HCT116 (cell line): ENCODE results near the gene PLB1. TPM values are rescaled to one million over a fixed set of nuclear protein-coding genes. Genes with fewer than 3 reads are reported as not detected.
A peak's percentile ranks its signal among the peaks of the same experiment; 100 is the strongest.

ENCODE experiments used
- ATAC-seq: fragments of 200-7000 bp; cut with Tn5 transposase; 2 replicates; pipeline ENCODE4 v1.9.1; 2020; ENCODE audit warnings: mild to moderate bottlenecking, moderate library complexity
- BruUV-seq: library from RNA; stranded (reverse); fragments of 400-500 nt; replicated peaks from 2 replicates; lab custom pipeline; 2021; lab: Mats Ljungman, UMichigan
- CTCF ChIA-PET: fragments of 300-600 bp; sonication (Branson Sonifier 250); formaldehyde crosslinking; loops from one replicate; lab custom pipeline; 2021; ENCODE audit warnings: antibody characterized with exemption; lab: Charles Lee
- POLR2A ChIA-PET: fragments of 300-600, 350-600 bp; sonication (Branson Sonifier 250); formaldehyde crosslinking; loops from one replicate; lab custom pipeline; 2021; ENCODE audit warnings: antibody characterized with exemption; lab: Charles Lee
- RAD21 ChIA-PET, 2 experiments: fragments of 300-600 bp; sonication (Branson Sonifier 250); formaldehyde crosslinking; loops; one replicate each; lab custom pipeline; 2023; ENCODE audit warnings: low total read pairs in 2 of 2; ENCODE audit not compliant: uncharacterized antibody in 2 of 2, unreplicated experiment in 2 of 2, low non-redundant PET in 1 of 2; lab: Charles Lee
- DNase-seq: peaks from one replicate; pipeline ENCODE4 v3.0.0-alpha.2; 2010; ENCODE audit warnings: low read depth, low spot score
- H2AFZ ChIP-seq: fragments of 200-600 bp; shearing (Covaris generic), sonication (generic); 2 replicates; pipeline ENCODE4 v1.6.1; 2017; ENCODE audit warnings: low read depth, mixed run types, mixed read lengths, antibody characterized with exemption, low read length; ENCODE audit not compliant: poor library complexity, severe bottlenecking
- H3K27ac ChIP-seq: 2 replicates; pipeline ENCODE4 v1.5.1; 2012; ENCODE audit warnings: low read depth, low read length
- H3K27me3 ChIP-seq: fragments of 200-600 bp; sonication (generic); 2 replicates; pipeline ENCODE4 v1.6.1; 2016; ENCODE audit warnings: mixed run types, low read length, mixed read lengths; ENCODE audit not compliant: insufficient read depth
- H3K36me3 ChIP-seq, 2 experiments: fragments of 200-500 bp in 1 of 2; fragments of 200-600 bp in 1 of 2; sonication (Bioruptor generic) in 1 of 2; sonication (generic) in 1 of 2; 2 replicates each; pipeline versions ENCODE4 v1.5.1 to v1.6.1; 2014 to 2016; ENCODE audit warnings: low read length in 2 of 2, inconsistent platforms in 1 of 2, mixed read lengths in 1 of 2, mixed run types in 1 of 2; ENCODE audit not compliant: insufficient read depth in 2 of 2, control insufficient read depth in 1 of 2
- H3K4me1 ChIP-seq, 2 experiments: fragments of 200-600 bp in 1 of 2; sonication (generic) in 1 of 2; 2 replicates each; pipeline versions ENCODE4 v1.5.1 to v1.6.1; 2012 to 2017; ENCODE audit warnings: low read length in 2 of 2, inconsistent platforms in 1 of 2, mild to moderate bottlenecking in 1 of 2, mixed read lengths in 1 of 2, mixed run types in 1 of 2, moderate library complexity in 1 of 2; ENCODE audit not compliant: insufficient read depth in 2 of 2, control insufficient read depth in 1 of 2
- H3K4me2 ChIP-seq: fragments of 200-600 bp; sonication (generic); 2 replicates; pipeline ENCODE4 v1.6.1; 2017; ENCODE audit warnings: mixed run types, low read length, mixed read lengths
- H3K4me3 ChIP-seq, 2 experiments: fragments of 200-600 bp in 1 of 2; sonication (generic) in 1 of 2; replicated peaks in 1 of 2; 2 replicates each; pipeline ENCODE4 v1.5.1; 2011 to 2016; ENCODE audit warnings: low read length in 2 of 2, control low read depth in 1 of 2, low read depth in 1 of 2, mild to moderate bottlenecking in 1 of 2, mixed read lengths in 1 of 2, mixed run types in 1 of 2
- H3K79me2 ChIP-seq: fragments of 200-600 bp; sonication (generic); 2 replicates; pipeline ENCODE4 v1.6.1; 2017; ENCODE audit warnings: mild to moderate bottlenecking, mixed run types, low read length, moderate library complexity, mixed read lengths; ENCODE audit not compliant: insufficient read depth
- H3K9ac ChIP-seq: fragments of 200-600 bp; sonication (generic); 2 replicates; pipeline ENCODE4 v1.6.1; 2016; ENCODE audit warnings: low read length, mixed read lengths
- H3K9me2 ChIP-seq: fragments of 200-600 bp; sonication (generic), shearing (Covaris generic); 2 replicates; pipeline ENCODE4 v1.6.1; 2017; ENCODE audit warnings: mixed run types, mild to moderate bottlenecking, moderate library complexity; ENCODE audit not compliant: insufficient read depth
- H3K9me3 ChIP-seq, 2 experiments: fragments of 200-500 bp in 1 of 2; fragments of 200-600 bp in 1 of 2; sonication (Bioruptor generic) in 1 of 2; sonication (generic) in 1 of 2; 2 replicates each; pipeline ENCODE4 v1.6.1; 2014 to 2017; ENCODE audit warnings: low read length in 2 of 2, mixed read lengths in 2 of 2, inconsistent platforms in 1 of 2, low read depth in 1 of 2, mild to moderate bottlenecking in 1 of 2, mixed run types in 1 of 2, moderate library complexity in 1 of 2; ENCODE audit not compliant: control insufficient read depth in 1 of 2, insufficient read depth in 1 of 2
- H4K20me1 ChIP-seq: fragments of 200-600 bp; sonication (generic), shearing (Covaris generic); 2 replicates; pipeline ENCODE4 v1.6.1; 2017; ENCODE audit warnings: mixed run types, mild to moderate bottlenecking, moderate library complexity; ENCODE audit not compliant: insufficient read depth
- ATF3 ChIP-seq: IDR thresholded peaks from 2 replicates; pipeline ENCODE4 v1.6.1; 2012
- CBX3 ChIP-seq: IDR thresholded peaks from 2 replicates; pipeline ENCODE4 v1.6.1; 2012; ENCODE audit warnings: low read depth
- CEBPB ChIP-seq: IDR thresholded peaks from 2 replicates; pipeline ENCODE4 v1.6.1; 2012; ENCODE audit warnings: low read depth
- EGR1 ChIP-seq: IDR thresholded peaks from 2 replicates; pipeline ENCODE4 v1.6.1; 2012; ENCODE audit warnings: low read depth
- ELF1 ChIP-seq: IDR thresholded peaks from 2 replicates; pipeline ENCODE4 v1.6.1; 2012; ENCODE audit warnings: low read depth, borderline replicate concordance
- FOSL1 ChIP-seq: IDR thresholded peaks from 2 replicates; pipeline ENCODE4 v1.6.1; 2012; ENCODE audit warnings: low read depth
- JUND ChIP-seq: IDR thresholded peaks from 2 replicates; pipeline ENCODE4 v1.6.1; 2012
- MAX ChIP-seq: IDR thresholded peaks from 2 replicates; pipeline ENCODE4 v1.6.1; 2012
- POLR2A ChIP-seq: IDR thresholded peaks from 2 replicates; pipeline ENCODE4 v1.7.0; 2011; ENCODE audit warnings: borderline replicate concordance; ENCODE audit not compliant: insufficient read depth, insufficient read length; ENCODE audit errors: extremely low read depth
- POLR2AphosphoS5 ChIP-seq: IDR thresholded peaks from 2 replicates; pipeline ENCODE4 v1.6.1; 2011; ENCODE audit warnings: mild to moderate bottlenecking, low read depth, low read length, moderate library complexity
- RAD21 ChIP-seq: IDR thresholded peaks from 2 replicates; pipeline ENCODE4 v1.6.1; 2012; ENCODE audit warnings: low read depth, mild to moderate bottlenecking
- SIN3A ChIP-seq: IDR thresholded peaks from 2 replicates; pipeline ENCODE4 v1.6.1; 2012; ENCODE audit warnings: low read depth
- SP1 ChIP-seq: IDR thresholded peaks from 2 replicates; pipeline ENCODE4 v1.6.1; 2012; ENCODE audit warnings: low read depth
- TCF7L2 ChIP-seq: IDR thresholded peaks from 2 replicates; pipeline ENCODE4 v1.7.0; 2011; ENCODE audit warnings: borderline replicate concordance, inconsistent platforms; ENCODE audit not compliant: insufficient read depth, insufficient read length; ENCODE audit errors: extremely low read depth
- YY1 ChIP-seq: IDR thresholded peaks from 2 replicates; pipeline ENCODE4 v1.6.1; 2011; ENCODE audit warnings: low read length, low read depth, moderate library complexity, mild to moderate bottlenecking; ENCODE audit not compliant: insufficient replicate concordance; ENCODE audit errors: extremely low read depth
- ZBTB33 ChIP-seq: IDR thresholded peaks from 2 replicates; pipeline ENCODE4 v1.6.1; 2011; ENCODE audit warnings: mild to moderate bottlenecking, low read length, moderate library complexity; ENCODE audit not compliant: insufficient replicate concordance; ENCODE audit errors: extremely low read depth
- ZFX ChIP-seq: fragments of 450-650 bp; IDR thresholded peaks from 2 replicates; pipeline ENCODE4 v1.6.1; 2017
- ZNF274 ChIP-seq: fragments of 200-500 bp; sonication (Bioruptor generic); IDR thresholded peaks from 2 replicates; pipeline ENCODE4 v1.6.1; 2014; ENCODE audit warnings: mild to moderate bottlenecking, low read depth, low read length, inconsistent platforms
- intact Hi-C: fragments of 100-400 bp; cut with micrococcal nuclease; formaldehyde crosslinking; loops from 2 replicates; pipeline ENCODE4 v1.10.0; 2022
- total RNA-seq: library from RNA; stranded (reverse); gene quantifications from one replicate; pipeline ENCODE4 v1.2.1, GENCODE V29; 2021; ENCODE audit not compliant: unreplicated experiment
- TF ChIP-seq, protein P1 (sequence below), 3 experiments: fragments of 200-600 bp in 1 of 3; sonication (generic) in 1 of 3; IDR thresholded peaks in 2 of 3; conservative IDR thresholded peaks in 1 of 3; 2 replicates each; pipeline ENCODE4 v1.5.1; 2012 to 2017; ENCODE audit warnings: low read depth in 2 of 3, low read length in 2 of 3, antibody characterized with exemption in 1 of 3, borderline replicate concordance in 1 of 3, control low read depth in 1 of 3, mild to moderate bottlenecking in 1 of 3, mixed read lengths in 1 of 3, mixed run types in 1 of 3, moderate library complexity in 1 of 3; ENCODE audit not compliant: insufficient read depth in 1 of 3
- TF ChIP-seq, protein P2 (sequence below): IDR thresholded peaks from 2 replicates; pipeline ENCODE4 v1.6.1; 2012; ENCODE audit warnings: low read depth

Gene PLB1
- total RNA-seq, 1 experiment from 2014 or later, result 0.49 TPM

DNA sequence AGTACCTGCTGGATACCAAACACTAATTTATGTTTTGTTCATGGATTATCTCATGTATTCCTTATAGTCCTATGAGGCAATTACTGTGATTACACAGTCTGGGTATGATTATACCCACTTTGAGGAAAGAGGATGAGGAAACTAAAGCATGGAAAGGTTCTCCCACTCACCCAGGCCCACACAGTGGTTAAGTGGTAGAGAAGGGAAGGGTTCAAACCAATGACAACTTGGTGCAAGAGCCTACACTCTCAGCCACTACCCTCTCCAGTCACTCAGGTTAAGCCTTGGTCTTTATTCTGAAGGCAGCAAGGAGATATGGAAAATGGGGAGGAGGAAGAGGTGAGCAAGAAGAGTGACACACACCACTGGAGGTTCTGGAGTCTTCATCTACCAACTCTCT, 191.3 kb downstream of the PLB1 start:
- ATAC-seq (no peak), DNase-seq (no peak)
- ChIA-PET RAD21 (no interaction called here), POLR2A (no interaction called here), CTCF (no interaction called here)
- intact Hi-C loops, result no loop called here
- Histone ChIP-seq H3K27me3 (no peaks in the 10 kb centered on the region), H3K4me3 (no peak overlapping the region), H3K9ac (no peak overlapping the region), H3K79me2 (no peaks in the 10 kb centered on the region), H3K4me1 (peaks cover 21 to 48% of the 10 kb centered on the region in 2 experiments), H4K20me1 (no peaks in the 10 kb centered on the region), H3K9me3 (no peaks in the 10 kb centered on the region), H3K4me2 (no peak overlapping the region), H3K36me3 (no peaks in the 10 kb centered on the region), H3K27ac (no peak overlapping the region), H3K9me2 (no peaks in the 10 kb centered on the region), H2AFZ (peak overlapping the region; percentile 54)
- no TSS peak for BruUV-seq
- TF ChIP-seq POLR2A, result no peak
- TF ChIP-seq JUND, result no peak
- no peak for TF ChIP-seq EGR1
- TF ChIP-seq, protein P1, sequence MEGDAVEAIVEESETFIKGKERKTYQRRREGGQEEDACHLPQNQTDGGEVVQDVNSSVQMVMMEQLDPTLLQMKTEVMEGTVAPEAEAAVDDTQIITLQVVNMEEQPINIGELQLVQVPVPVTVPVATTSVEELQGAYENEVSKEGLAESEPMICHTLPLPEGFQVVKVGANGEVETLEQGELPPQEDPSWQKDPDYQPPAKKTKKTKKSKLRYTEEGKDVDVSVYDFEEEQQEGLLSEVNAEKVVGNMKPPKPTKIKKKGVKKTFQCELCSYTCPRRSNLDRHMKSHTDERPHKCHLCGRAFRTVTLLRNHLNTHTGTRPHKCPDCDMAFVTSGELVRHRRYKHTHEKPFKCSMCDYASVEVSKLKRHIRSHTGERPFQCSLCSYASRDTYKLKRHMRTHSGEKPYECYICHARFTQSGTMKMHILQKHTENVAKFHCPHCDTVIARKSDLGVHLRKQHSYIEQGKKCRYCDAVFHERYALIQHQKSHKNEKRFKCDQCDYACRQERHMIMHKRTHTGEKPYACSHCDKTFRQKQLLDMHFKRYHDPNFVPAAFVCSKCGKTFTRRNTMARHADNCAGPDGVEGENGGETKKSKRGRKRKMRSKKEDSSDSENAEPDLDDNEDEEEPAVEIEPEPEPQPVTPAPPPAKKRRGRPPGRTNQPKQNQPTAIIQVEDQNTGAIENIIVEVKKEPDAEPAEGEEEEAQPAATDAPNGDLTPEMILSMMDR (IDR thresholded peaks at IDR 0.05 in 2 of 3, conservative IDR thresholded peaks at IDR 0.05 in 1 of 3; ENCODE audit: borderline replicate concordance in 1 of 3, insufficient read depth in 1 of 3, low read depth in 2 of 3, low read length in 2 of 3), result no peak
- no peak for TF ChIP-seq POLR2AphosphoS5
- no peak for TF ChIP-seq ZFX
- TF ChIP-seq SP1, result no peak
- TF ChIP-seq ATF3, result no peak
- no peak for TF ChIP-seq SIN3A
- no peak for TF ChIP-seq YY1
- TF ChIP-seq MAX, result no peak
- TF ChIP-seq ELF1, result no peak
- TF ChIP-seq ZNF274, result no peak
- TF ChIP-seq CBX3, result no peak
- TF ChIP-seq FOSL1, result no peak
- TF ChIP-seq, protein P2, sequence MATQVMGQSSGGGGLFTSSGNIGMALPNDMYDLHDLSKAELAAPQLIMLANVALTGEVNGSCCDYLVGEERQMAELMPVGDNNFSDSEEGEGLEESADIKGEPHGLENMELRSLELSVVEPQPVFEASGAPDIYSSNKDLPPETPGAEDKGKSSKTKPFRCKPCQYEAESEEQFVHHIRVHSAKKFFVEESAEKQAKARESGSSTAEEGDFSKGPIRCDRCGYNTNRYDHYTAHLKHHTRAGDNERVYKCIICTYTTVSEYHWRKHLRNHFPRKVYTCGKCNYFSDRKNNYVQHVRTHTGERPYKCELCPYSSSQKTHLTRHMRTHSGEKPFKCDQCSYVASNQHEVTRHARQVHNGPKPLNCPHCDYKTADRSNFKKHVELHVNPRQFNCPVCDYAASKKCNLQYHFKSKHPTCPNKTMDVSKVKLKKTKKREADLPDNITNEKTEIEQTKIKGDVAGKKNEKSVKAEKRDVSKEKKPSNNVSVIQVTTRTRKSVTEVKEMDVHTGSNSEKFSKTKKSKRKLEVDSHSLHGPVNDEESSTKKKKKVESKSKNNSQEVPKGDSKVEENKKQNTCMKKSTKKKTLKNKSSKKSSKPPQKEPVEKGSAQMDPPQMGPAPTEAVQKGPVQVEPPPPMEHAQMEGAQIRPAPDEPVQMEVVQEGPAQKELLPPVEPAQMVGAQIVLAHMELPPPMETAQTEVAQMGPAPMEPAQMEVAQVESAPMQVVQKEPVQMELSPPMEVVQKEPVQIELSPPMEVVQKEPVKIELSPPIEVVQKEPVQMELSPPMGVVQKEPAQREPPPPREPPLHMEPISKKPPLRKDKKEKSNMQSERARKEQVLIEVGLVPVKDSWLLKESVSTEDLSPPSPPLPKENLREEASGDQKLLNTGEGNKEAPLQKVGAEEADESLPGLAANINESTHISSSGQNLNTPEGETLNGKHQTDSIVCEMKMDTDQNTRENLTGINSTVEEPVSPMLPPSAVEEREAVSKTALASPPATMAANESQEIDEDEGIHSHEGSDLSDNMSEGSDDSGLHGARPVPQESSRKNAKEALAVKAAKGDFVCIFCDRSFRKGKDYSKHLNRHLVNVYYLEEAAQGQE, result no peak
- TF ChIP-seq CEBPB, result no peak
- TF ChIP-seq TCF7L2, result no peak
- no peak for TF ChIP-seq ZBTB33
- no peak for TF ChIP-seq RAD21
